Activated naive CD4-positive, alpha-beta T cell treated with anti-CD3 and anti-CD28 coated beads, Interleukin-2, amount 50 U/mL, for 24 hours (primary cell): ENCODE results near the gene BLOC1S3.

Experiments used
- H3K27ac Mint-ChIP-seq: one replicate; pipeline ENCODE4 v1.8.0; 2021; ENCODE audit warnings: mild to moderate bottlenecking, mixed read lengths
- H3K27me3 Mint-ChIP-seq: one replicate; pipeline ENCODE4 v1.8.0; 2021; ENCODE audit warnings: mixed read lengths
- H3K36me3 Mint-ChIP-seq: one replicate; pipeline ENCODE4 v1.8.0; 2021; ENCODE audit warnings: mixed read lengths
- H3K4me1 Mint-ChIP-seq: one replicate; pipeline ENCODE4 v1.8.0; 2021; ENCODE audit warnings: mixed read lengths
- H3K4me3 Mint-ChIP-seq: one replicate; pipeline ENCODE4 v1.8.0; 2021; ENCODE audit warnings: mild to moderate bottlenecking, mixed read lengths
- H3K9me3 Mint-ChIP-seq: one replicate; pipeline ENCODE4 v1.8.0; 2021; ENCODE audit warnings: mixed read lengths

The BLOC1S3 gene

GRCh38 chr19:45180936-45181335, 2.4 kb downstream of the BLOC1S3 start:
- Mint-ChIP-seq H3K4me1 (peaks cover 30% of the 10 kb centered on the region), H3K27me3 (no peaks in the 10 kb centered on the region), H3K27ac (peak overlapping the region; percentile 56)

DNA sequence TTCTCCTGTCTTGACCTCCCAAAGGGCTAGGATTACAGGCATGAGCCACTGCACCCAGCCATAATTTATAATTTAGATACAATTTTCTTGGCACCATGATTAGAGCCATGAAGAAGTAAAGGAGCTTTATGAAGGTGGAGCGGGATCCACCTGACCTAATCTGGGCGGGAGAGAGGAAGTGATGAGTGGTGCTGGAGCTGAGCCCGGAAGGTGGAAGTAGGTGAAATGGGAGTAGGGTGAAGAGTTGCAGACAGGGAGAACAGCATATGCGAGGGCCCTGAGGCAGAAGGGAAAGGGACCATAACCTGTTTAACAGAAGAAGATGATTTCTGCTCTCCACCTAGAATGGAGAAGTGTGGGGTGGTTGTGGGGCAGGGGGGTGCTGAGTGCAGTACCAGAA, 4.2 kb downstream of the BLOC1S3 start:
- H3K36me3 Mint-ChIP-seq = peaks cover 5% of the 10 kb centered on the region
- H3K4me1 Mint-ChIP-seq = peaks cover 34% of the 10 kb centered on the region
- H3K27ac Mint-ChIP-seq = no peak overlapping the region
- H3K4me3 Mint-ChIP-seq = no peak overlapping the region
- no peaks in the 10 kb centered on the region for H3K9me3 Mint-ChIP-seq
- no peaks in the 10 kb centered on the region for H3K27me3 Mint-ChIP-seq

More at GRCh38 chr19:45180936-45181335, 2.4 kb downstream of the BLOC1S3 start:
- H3K9me3 Mint-ChIP-seq = no peaks in the 10 kb centered on the region
- peak overlapping the region; percentile 60 for H3K4me3 Mint-ChIP-seq
- H3K36me3 Mint-ChIP-seq = peaks cover 5% of the 10 kb centered on the region

- Mint-ChIP-seq H3K36me3 (peaks cover 5% of the 10 kb centered on the region), H3K27ac (no peak overlapping the region), H3K27me3 (no peaks in the 10 kb centered on the region), H3K4me3 (no peak overlapping the region), H3K4me1 (peaks cover 34% of the 10 kb centered on the region), H3K9me3 (no peaks in the 10 kb centered on the region)
These were observed 5.5 kb downstream of the BLOC1S3 start for GRCh38 chr19:45184115-45184514.

- H3K4me3 Mint-ChIP-seq = no peak overlapping the region
- no peaks in the 10 kb centered on the region for H3K9me3 Mint-ChIP-seq
- no peak overlapping the region for H3K27ac Mint-ChIP-seq
- H3K4me1 Mint-ChIP-seq = peaks cover 19% of the 10 kb centered on the region
- peaks cover 6% of the 10 kb centered on the region for H3K36me3 Mint-ChIP-seq
- no peaks in the 10 kb centered on the region for H3K27me3 Mint-ChIP-seq
These were observed 8.1 kb downstream of the BLOC1S3 start for GRCh38 chr19:45186509-45187334.

GRCh38 chr19:45187421-45188100, 9.0 kb downstream of the BLOC1S3 start:
- H3K36me3 Mint-ChIP-seq = peaks cover 6% of the 10 kb centered on the region
- no peaks in the 10 kb centered on the region for H3K27me3 Mint-ChIP-seq
- no peaks in the 10 kb centered on the region for H3K9me3 Mint-ChIP-seq
- no peak overlapping the region for H3K27ac Mint-ChIP-seq
- no peak overlapping the region for H3K4me3 Mint-ChIP-seq
- H3K4me1 Mint-ChIP-seq = peaks cover 16% of the 10 kb centered on the region

DNA sequence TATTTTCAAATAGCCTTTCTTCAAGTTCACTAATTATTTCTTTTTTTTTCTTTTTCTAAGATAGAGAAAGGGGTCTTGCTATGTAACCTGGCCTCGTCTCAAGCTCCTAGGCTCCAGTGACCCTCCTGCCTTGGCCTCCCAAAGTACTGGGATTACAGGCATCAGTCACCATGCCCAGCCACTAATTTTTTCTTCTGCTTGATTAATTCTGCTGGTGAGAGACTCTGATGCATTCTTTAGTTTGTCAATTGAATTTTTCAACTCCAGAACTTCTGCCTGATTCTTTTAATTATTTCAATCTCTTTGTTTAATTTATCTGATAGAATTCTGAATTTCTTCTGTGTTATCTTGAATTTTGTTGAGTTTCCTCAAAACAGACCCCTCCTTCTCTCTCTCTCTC, 11.4 kb downstream of the BLOC1S3 start:
- Mint-ChIP-seq H3K4me1 (peaks cover 8% of the 10 kb centered on the region), H3K27me3 (no peaks in the 10 kb centered on the region), H3K27ac (no peak overlapping the region), H3K9me3 (no peaks in the 10 kb centered on the region), H3K36me3 (peaks cover 4% of the 10 kb centered on the region), H3K4me3 (no peak overlapping the region)

DNA sequence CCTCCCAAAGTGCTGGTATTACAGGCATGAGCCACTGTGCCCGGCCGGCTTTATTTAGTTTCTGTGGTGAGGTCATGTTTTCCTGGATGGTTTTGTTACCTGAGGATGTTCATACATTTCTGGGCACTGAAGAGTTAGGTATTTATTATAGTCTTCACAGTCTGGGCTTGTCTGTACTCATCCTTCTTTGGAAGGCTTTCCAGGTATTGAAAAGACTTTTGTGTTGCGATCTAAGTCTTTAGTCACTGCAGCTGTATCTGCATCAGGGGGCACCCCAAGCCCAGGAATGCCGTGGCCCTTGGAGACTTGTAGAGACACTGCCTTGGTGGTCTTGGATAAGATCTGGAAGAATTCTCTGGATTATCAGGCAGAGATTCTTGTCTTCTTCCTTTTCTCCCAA, 12.8 kb downstream of the BLOC1S3 start:
- H3K27ac Mint-ChIP-seq = no peak overlapping the region
- no peaks in the 10 kb centered on the region for H3K27me3 Mint-ChIP-seq
- H3K4me1 Mint-ChIP-seq = peaks cover 8% of the 10 kb centered on the region
- peaks cover 6% of the 10 kb centered on the region for H3K36me3 Mint-ChIP-seq
- no peak overlapping the region for H3K4me3 Mint-ChIP-seq
- no peaks in the 10 kb centered on the region for H3K9me3 Mint-ChIP-seq

- Mint-ChIP-seq H3K36me3 (peaks cover 1% of the 10 kb centered on the region), H3K27me3 (no peaks in the 10 kb centered on the region), H3K4me1 (no peaks in the 10 kb centered on the region), H3K9me3 (no peaks in the 10 kb centered on the region), H3K4me3 (no peak overlapping the region), H3K27ac (no peak overlapping the region)
These were observed 17.2 kb downstream of the BLOC1S3 start for GRCh38 chr19:45195764-45196163.

- Mint-ChIP-seq H3K9me3 (no peaks in the 10 kb centered on the region), H3K4me1 (no peaks in the 10 kb centered on the region), H3K4me3 (no peak overlapping the region), H3K36me3 (peaks cover 4% of the 10 kb centered on the region), H3K27me3 (no peaks in the 10 kb centered on the region), H3K27ac (no peak overlapping the region)
These were observed 22.0 kb downstream of the BLOC1S3 start for GRCh38 chr19:45200568-45200967.

GRCh38 chr19:45202637-45203036, 24.1 kb downstream of the BLOC1S3 start:
- Mint-ChIP-seq H3K4me3 (no peak overlapping the region), H3K9me3 (no peaks in the 10 kb centered on the region), H3K27me3 (no peaks in the 10 kb centered on the region), H3K36me3 (peaks cover 2% of the 10 kb centered on the region), H3K4me1 (no peaks in the 10 kb centered on the region), H3K27ac (peak overlapping the region; percentile 32)

- H3K27me3 Mint-ChIP-seq = no peaks in the 10 kb centered on the region
- no peaks in the 10 kb centered on the region for H3K9me3 Mint-ChIP-seq
- no peak overlapping the region for H3K4me3 Mint-ChIP-seq
- peaks cover 2% of the 10 kb centered on the region for H3K36me3 Mint-ChIP-seq
- H3K27ac Mint-ChIP-seq = no peak overlapping the region
- no peaks in the 10 kb centered on the region for H3K4me1 Mint-ChIP-seq
These were observed 27.2 kb downstream of the BLOC1S3 start for GRCh38 chr19:45205810-45206209.

DNA sequence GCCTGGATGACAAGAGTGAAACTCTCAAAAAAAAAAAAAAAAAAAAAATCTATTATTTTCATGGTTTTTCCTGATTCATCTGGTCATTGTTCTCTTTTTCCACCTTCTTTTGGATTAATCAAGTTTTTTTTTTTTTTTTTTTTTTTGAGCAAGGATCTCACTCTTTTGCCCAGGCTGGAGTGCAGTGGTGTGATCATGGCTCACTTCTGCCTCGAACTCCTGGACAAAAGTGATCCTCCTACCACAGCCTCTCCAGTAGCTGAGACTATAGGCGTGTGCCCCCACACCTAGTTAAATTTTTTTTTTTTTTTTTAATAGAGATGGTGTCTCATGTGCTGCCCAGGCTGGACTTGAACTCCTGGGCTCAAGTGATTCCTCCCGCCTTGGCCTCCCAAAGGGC, 27.7 kb downstream of the BLOC1S3 start:
- H3K9me3 Mint-ChIP-seq = no peaks in the 10 kb centered on the region
- no peak overlapping the region for H3K27ac Mint-ChIP-seq
- H3K4me1 Mint-ChIP-seq = no peaks in the 10 kb centered on the region
- H3K4me3 Mint-ChIP-seq = no peak overlapping the region
- H3K27me3 Mint-ChIP-seq = no peaks in the 10 kb centered on the region
- H3K36me3 Mint-ChIP-seq = peaks cover 2% of the 10 kb centered on the region

DNA sequence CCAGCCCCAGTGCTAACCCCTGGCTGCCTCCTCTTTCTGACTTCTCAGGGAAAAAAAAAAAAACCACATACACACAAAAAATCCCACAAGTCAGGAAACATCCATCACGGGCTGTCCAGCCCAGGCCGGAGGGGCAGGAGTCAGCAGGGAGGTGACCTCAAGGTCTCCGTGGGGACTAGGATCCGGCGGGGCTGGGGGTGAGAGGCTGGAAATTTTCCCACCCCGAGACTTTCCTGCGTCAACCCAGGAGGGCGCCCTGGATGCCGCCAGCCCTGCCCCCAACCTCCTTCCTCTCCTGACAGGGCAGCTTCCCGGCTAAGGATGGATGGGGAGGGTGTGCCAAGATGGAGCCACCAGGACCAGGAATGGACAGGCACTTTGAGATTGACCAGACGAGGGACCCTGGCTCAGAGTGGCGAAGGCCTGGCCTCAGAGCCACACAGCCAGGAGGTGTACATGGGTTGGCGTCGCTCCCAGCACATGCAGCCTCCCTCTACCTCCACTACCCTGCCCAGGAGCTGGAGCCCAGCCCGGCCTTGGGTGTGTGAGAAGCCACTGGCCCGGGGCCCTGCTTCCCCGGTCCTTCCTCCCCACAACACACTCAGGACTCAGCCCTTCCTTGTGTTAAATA, 33.3 kb downstream of the BLOC1S3 start:
- H3K27ac Mint-ChIP-seq = no peak overlapping the region
- no peaks in the 10 kb centered on the region for H3K4me1 Mint-ChIP-seq
- no peaks in the 10 kb centered on the region for H3K9me3 Mint-ChIP-seq
- no peaks in the 10 kb centered on the region for H3K36me3 Mint-ChIP-seq
- no peak overlapping the region for H3K4me3 Mint-ChIP-seq
- H3K27me3 Mint-ChIP-seq = peaks cover 10% of the 10 kb centered on the region

DNA sequence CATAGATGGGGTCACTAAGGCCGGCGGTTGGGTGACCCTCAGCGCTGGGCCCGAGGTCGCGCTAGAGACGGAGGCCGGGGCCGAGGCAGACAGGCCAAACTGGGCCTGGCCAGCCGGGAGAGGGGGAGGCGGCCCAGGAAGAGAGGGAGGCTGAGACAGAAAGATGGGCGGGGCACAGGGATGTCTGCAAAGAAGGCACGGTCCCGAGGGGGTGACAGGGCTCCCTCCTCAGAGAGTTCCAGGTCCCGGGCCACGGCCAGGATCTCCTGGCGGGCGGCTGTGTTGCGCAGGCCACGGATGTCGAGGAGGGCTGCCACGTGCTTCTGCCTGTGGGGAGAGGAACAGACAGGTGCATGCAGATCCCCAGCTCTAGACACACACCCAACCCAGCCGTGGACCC, 34.4 kb downstream of the BLOC1S3 start:
- no peak overlapping the region for H3K27ac Mint-ChIP-seq
- no peaks in the 10 kb centered on the region for H3K4me1 Mint-ChIP-seq
- H3K27me3 Mint-ChIP-seq = peaks cover 14% of the 10 kb centered on the region
- H3K4me3 Mint-ChIP-seq = no peak overlapping the region
- no peaks in the 10 kb centered on the region for H3K9me3 Mint-ChIP-seq
- no peaks in the 10 kb centered on the region for H3K36me3 Mint-ChIP-seq

- H3K36me3 Mint-ChIP-seq = no peaks in the 10 kb centered on the region
- H3K27ac Mint-ChIP-seq = no peak overlapping the region
- H3K4me1 Mint-ChIP-seq = no peaks in the 10 kb centered on the region
- peaks cover 26% of the 10 kb centered on the region for H3K27me3 Mint-ChIP-seq
- H3K4me3 Mint-ChIP-seq = no peak overlapping the region
- no peaks in the 10 kb centered on the region for H3K9me3 Mint-ChIP-seq
These were observed 37.0 kb downstream of the BLOC1S3 start for GRCh38 chr19:45215391-45216191.
